Nucleus accumbens (tissue), 56 donors: Measurements from ENCODE around the gene CEP83.
"Not testable (repeated sequence)": the region's sequence is repeated elsewhere in the genome, so short reads cannot be mapped to it uniquely, and the experiment has no call there.

Source experiments
- DNase-seq, 56 donors: peaks; one replicate each; lab custom pipeline; 2025; lab: John Stamatoyannopoulos, UW

Gene CEP83

GRCh38 chr12:94384030-94384429 lies 75.6 kb downstream of the CEP83 start:
- DNase-seq = no peak

GRCh38 chr12:94380507-94380906 lies 79.2 kb downstream of the CEP83 start:
- DNase-seq = no peak

- DNase-seq = no peak
Measured at GRCh38 chr12:94379479-94380113, 80.1 kb downstream of the CEP83 start.

GRCh38 chr12:94377599-94377998 lies 82.1 kb downstream of the CEP83 start:
- no peak for DNase-seq

GRCh38 chr12:94374124-94374523 lies 85.5 kb downstream of the CEP83 start:
- no peak for DNase-seq

- no peak for DNase-seq
Measured at GRCh38 chr12:94372461-94372860, 87.2 kb downstream of the CEP83 start.

GRCh38 chr12:94362653-94363052 lies 97.0 kb downstream of the CEP83 start:
- DNase-seq = no peak

- DNase-seq = no peak
Measured at GRCh38 chr12:94359761-94360160, 99.9 kb downstream of the CEP83 start.

GRCh38 chr12:94353130-94353529 lies 106.5 kb downstream of the CEP83 start:
- no peak for DNase-seq

- no peak for DNase-seq
Measured at GRCh38 chr12:94340573-94340972, 119.1 kb downstream of the CEP83 start.

GRCh38 chr12:94338006-94338794 lies 121.5 kb downstream of the CEP83 start:
- no peak for DNase-seq

- no peak for DNase-seq
Measured at GRCh38 chr12:94336211-94336925, 123.3 kb downstream of the CEP83 start.

- DNase-seq = no peak
Measured at GRCh38 chr12:94333396-94333795, 126.3 kb downstream of the CEP83 start.

- DNase-seq = no peak
Measured at GRCh38 chr12:94329366-94329765, 130.3 kb downstream of the CEP83 start.

- no peak for DNase-seq
Measured at GRCh38 chr12:94327809-94328208, 131.9 kb downstream of the CEP83 start.

- no peak for DNase-seq
Measured at GRCh38 chr12:94326727-94327126, 132.9 kb downstream of the CEP83 start.

- DNase-seq = no peak
Measured at GRCh38 chr12:94326234-94326633, 133.4 kb downstream of the CEP83 start.

- no peak for DNase-seq
Measured at GRCh38 chr12:94322346-94322745, 137.3 kb downstream of the CEP83 start.

GRCh38 chr12:94320109-94320508 lies 139.6 kb downstream of the CEP83 start:
- DNase-seq = no peak

- no peak for DNase-seq
Measured at GRCh38 chr12:94318181-94318580, 141.5 kb downstream of the CEP83 start.

GRCh38 chr12:94316600-94316999 lies 143.1 kb downstream of the CEP83 start:
- DNase-seq = not testable (repeated sequence)

GRCh38 chr12:94312378-94312777 lies 147.3 kb downstream of the CEP83 start:
- no peak for DNase-seq
